CD4-positive, alpha-beta T cell treated with Interleukin-17A for 4 hours (primary cell): ENCODE data around the gene COX6A1.
"Not testable (repeated sequence)": the region's sequence is repeated elsewhere in the genome, so short reads cannot be mapped to it uniquely, and the experiment has no call there.

Experiments
- DNase-seq: peaks from one replicate; pipeline ENCODE4 v3.0.0-alpha.2; 2020; ENCODE audit warnings: mixed read lengths

The COX6A1 gene

GRCh38 chr12:120468325-120468820 is 30.5 kb downstream of the COX6A1 start:
- peak; percentile 19 for DNase-seq

GRCh38 chr12:120468821-120469449 is 31.0 kb downstream of the COX6A1 start:
- DNase-seq = peak; percentile 68

- peak; percentile 98 for DNase-seq
Measured at GRCh38 chr12:120469450-120470149, 31.7 kb downstream of the COX6A1 start, which contains the start of gene SRSF9. Gene SRSF9, minus strand, starts transcription at chr12:120469748. Its CDS starts 139 bp downstream, at chr12:120469609.

DNA sequence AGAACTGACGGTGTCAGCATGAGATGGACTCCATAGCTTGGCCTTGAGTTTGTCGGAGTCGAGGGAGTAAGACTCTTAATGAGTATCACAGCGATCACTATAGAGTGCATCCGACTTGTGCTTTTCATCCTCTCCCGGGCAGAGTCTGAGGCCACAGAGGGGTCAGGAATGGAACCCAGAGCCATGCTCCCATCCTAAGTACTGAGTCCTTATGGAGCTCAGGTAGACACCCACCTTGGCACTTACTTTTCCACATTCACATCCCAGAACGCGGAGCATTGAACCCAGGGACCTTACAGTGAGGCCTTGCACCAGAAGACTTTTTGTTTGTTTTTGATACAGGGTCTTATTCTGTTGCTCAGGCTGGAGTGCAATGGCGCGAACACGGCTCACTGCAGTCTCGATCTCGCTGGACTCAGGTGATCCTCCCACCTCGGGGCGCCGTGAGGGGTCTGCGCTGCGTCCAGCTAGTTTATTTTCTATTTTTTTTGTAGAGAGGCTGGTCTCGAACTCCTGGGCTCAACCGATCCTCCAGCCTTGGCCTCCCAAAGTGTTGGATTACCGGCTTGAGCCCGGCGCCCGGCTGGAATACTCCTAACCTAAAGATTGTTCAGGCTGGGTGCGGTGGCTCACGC is 32.4 kb downstream of the COX6A1 start:
- no peak for DNase-seq

- no peak for DNase-seq
Measured at GRCh38 chr12:120472521-120472920, 34.6 kb downstream of the COX6A1 start.

DNA sequence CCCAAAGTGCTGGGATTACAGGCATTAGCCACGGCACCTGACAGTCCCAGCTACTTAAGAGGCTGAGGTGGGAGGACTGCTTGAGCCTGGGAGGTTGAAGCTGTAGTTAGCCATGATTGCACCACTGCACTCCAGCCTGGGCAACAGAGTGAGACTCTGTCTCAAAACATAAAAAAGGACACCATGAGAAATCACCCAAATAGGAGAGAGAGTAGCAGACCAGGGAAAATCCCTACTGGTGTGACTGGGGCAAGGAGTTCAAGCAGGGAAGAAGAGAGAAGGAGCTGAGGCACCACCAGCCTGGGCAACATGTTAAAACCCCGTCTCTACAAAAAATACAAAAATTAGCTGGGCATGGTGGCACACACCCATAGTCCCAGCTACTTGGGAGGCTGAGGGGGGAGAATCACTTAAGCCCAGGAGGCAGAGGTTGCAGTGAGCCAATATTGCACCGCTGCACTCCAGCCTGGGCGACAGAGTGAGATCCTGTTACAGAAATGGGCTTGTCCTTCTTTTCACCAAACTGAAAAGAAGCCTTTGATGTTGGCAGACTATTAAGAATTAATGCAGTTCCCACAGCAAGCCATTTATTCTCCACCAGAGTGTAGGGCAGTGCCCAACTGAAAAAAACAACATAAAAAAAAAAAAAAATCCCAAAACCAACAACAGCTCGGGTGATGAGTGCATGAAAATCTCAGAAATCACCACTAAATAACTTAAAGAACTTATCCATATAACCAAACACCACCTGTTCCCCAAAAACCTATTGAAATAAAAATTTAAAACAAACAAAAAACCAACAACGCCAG is 36.1 kb downstream of the COX6A1 start:
- DNase-seq = no peak

DNA sequence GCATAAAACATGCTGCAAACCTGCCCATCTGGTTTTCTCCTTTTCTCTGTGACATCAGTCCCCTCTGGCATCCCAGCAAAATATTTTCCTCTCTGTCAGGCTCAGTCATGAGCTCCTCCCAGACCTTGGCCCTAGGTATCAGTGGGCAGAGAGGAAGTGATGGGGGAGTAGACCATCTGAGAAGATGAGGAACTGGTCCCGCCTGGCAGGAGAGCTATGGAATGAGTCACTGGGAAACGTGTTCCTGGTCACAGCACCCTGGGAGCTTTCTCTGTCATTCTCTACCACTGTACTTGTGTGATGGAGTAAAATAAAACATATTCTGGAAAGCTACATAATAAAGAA is 36.7 kb downstream of the COX6A1 start:
- no peak for DNase-seq

- DNase-seq = no peak
Measured at GRCh38 chr12:120475643-120476042, 37.7 kb downstream of the COX6A1 start.

DNA sequence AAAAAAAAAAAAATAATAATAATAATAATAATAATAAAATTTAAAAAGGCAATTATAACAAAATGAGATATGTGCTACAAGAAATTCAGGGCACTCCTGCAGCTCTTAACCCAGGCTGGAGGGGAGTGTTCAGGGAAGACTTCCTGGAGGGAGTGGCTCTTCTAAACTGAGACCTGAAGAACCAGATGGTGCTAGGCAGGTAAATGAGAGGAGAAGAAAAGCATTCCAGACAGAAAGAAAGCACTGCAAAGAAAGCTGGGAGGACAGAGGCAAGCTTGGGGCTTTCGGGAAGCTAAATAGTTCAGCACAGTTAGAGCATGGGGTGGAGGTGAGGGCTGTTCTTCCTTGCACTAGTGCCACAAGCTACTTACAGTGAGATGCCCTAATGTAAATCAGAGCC is 41.5 kb downstream of the COX6A1 start:
- DNase-seq = no peak

DNA sequence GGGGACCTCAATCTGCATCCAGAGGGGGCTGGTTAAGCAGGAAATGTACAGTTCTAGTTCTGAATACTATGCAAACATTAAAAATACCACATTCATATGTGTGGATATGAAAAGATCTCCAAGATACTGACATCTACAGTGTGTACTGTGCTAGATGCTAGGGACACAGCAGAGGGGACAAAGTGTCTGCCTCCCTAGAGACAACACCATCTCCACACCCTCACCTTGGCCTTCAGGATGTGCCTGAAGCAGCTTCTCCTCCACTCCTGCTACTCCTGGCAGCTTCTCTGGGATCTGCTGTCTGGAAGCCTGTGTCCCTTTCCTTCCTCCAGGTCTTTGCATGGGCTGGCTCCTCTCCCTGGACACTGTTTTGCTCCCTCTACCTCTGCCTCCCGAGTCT is 42.3 kb downstream of the COX6A1 start:
- no peak for DNase-seq

- no peak for DNase-seq
Measured at GRCh38 chr12:120481022-120481767, 43.3 kb downstream of the COX6A1 start.

DNA sequence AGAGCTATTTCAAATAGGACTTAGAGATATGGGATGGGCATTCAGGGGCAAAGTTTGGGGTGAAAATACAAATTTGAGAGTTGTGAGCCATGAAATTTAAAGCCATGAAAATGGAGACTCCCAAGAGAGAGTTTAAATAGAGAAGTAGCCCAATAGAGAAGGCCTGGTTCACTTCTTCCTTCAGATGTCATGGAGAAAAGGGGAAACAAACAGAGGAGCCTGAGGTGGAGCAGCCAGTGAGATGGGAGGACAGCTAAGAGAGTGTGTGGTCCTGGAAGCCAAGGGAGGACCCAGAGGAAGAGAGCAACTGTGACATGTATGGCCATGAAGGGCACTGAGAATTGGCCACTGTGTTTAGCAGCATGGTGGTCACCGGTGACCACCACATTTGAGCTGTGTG is 45.7 kb downstream of the COX6A1 start:
- no peak for DNase-seq

- no peak for DNase-seq
Measured at GRCh38 chr12:120485961-120486881, 48.3 kb downstream of the COX6A1 start.

GRCh38 chr12:120487552-120487951 is 49.6 kb downstream of the COX6A1 start:
- not testable (repeated sequence) for DNase-seq

GRCh38 chr12:120488057-120488640 is 50.2 kb downstream of the COX6A1 start:
- DNase-seq = no peak

GRCh38 chr12:120489018-120489417 is 51.1 kb downstream of the COX6A1 start:
- no peak for DNase-seq

DNA sequence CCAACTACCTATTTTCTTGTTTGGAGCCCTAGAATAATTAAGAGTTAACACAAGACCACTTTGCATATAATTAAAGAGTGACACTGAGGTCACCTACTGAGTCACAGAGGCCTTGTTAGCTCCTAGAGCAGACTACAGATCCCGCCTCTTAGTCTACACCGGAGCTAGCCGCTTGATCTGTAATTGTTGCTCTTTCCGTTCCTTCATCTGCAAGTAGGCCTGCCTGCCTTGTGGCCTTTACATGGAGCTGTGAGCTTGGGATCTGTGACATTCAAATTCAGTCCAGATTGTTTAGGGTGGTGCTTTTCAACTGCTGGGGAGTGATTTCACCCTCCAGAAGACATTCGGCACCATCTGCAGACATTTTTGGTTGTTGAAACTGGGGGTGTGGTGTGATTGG is 52.4 kb downstream of the COX6A1 start:
- DNase-seq = no peak
